ENCODE data around the gene DNAJC22.
"Not testable (repeated sequence)": the region's sequence is repeated elsewhere in the genome, so short reads cannot be mapped to it uniquely, and the experiment has no call there.

Gene DNAJC22

DNA sequence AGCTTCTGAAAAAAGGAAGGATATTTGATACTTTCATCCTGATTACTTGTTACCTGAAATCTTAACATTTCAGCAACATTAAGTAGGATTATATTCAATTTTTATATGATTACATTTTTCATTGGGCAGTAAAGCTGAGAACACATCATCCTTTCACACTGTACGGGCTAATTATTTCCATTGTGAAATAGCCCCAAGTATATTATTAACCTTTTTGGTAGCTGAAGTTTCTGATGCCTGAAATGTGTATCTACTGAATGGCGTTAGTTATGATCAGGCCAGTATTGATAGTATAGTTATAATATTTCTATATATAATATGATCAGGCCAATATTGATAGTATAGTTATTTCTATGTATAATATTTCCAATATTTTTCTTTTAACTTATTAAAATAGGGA lies 30.7 kb downstream of the DNAJC22 start:
- Histone ChIP-seq H2AFZ (ENCODE audit: low read depth, low read length) (no peak overlapping the region), H3K36me3 (ENCODE audit: insufficient read depth, low read length) (peaks cover 2% of the 10 kb centered on the region), H3K4me1 (ENCODE audit: insufficient read depth, low read length) (no peaks in the 10 kb centered on the region), H3K9me3 (ENCODE audit: low read length) (peaks cover 3% of the 10 kb centered on the region), H3K27me3 (ENCODE audit: insufficient read depth, low read length) (no peaks in the 10 kb centered on the region), H3K4me3 (ENCODE audit: low read length) (no peak overlapping the region)

DNA sequence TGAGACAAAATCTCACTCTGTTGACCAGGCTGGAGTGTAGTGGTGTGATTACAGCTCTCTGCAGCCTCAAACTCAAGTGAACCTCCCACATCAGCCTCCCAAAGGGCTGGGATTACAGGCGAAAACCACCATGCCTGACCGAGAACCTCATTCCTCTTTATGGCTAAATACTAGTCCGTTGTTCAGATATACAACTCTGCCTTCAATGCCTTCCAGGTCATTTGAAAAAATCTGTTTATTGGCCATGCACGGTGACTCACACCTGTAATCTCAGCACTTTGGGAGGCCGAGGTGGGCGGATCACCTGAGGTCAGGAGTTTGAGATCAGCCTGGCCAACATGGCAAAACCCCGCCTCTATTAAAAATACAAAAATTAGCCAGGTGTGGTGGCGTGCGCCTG lies 33.5 kb downstream of the DNAJC22 start:
- not testable (repeated sequence) for H3K4me3 ChIP-seq (ENCODE audit: low read length); H3K36me3 ChIP-seq (ENCODE audit: insufficient read depth, low read length); H3K4me1 ChIP-seq (ENCODE audit: insufficient read depth, low read length); H2AFZ ChIP-seq (ENCODE audit: low read depth, low read length); H3K9me3 ChIP-seq (ENCODE audit: low read length); H3K27me3 ChIP-seq (ENCODE audit: insufficient read depth, low read length)

DNA sequence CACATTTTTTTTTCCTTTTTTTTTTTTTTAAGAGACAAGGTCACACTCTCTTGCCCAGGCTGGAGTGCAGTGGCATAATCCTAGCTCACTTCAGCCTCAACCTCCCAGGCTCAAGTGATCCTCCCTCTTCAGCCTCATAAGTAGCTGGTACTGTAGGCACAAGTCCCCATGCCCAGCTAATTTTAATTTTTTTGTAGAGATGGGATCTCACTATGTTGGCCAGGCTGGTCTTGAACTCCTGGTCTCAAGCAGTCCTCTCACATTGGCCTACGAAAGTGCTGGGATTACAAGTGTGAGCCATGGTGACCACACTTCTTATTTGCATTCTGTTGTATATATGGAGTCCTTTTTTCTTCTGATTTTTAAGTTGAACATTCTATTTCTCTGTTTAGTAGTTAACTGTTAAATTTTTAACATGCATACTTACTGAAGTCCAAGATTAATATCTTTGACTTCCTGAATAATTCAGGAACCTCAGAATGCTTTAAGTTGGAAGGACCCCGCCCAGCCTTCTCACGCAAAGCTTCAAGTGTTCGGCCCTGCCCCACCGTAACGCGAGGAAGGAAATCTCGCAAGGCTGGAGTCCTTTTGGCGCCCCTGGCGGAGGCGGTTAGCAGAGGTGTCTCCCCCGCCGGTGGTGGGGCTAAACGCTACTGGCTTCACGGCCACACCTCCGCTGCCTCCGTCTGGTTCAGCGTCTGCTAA lies 42.1 kb downstream of the DNAJC22 start:
- Histone ChIP-seq H3K9me3 (ENCODE audit: low read length) (no peaks in the 10 kb centered on the region), H3K36me3 (ENCODE audit: insufficient read depth, low read length) (peaks cover 2% of the 10 kb centered on the region), H2AFZ (ENCODE audit: low read depth, low read length) (no peak overlapping the region), H3K4me3 (ENCODE audit: low read length) (no peak overlapping the region), H3K27me3 (ENCODE audit: insufficient read depth, low read length) (no peaks in the 10 kb centered on the region), H3K4me1 (ENCODE audit: insufficient read depth, low read length) (no peaks in the 10 kb centered on the region)

DNA sequence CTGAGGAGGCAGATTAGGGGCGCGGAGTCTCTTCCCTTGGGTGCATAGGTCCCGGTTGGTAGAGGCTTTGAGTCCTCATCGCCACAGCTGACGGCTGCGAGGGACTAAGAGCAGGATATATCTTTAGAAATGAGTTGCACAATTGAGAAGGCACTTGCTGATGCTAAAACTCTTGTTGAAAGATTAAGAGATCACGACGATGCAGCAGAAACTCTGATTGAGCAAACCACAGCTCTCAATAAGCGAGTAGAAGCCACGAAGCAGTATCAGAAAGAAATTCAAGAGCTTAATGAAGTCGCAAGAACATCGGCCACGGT lies 42.7 kb downstream of the DNAJC22 start:
- H3K36me3 ChIP-seq (ENCODE audit: insufficient read depth, low read length), result peaks cover 2% of the 10 kb centered on the region
- no peak overlapping the region for H2AFZ ChIP-seq (ENCODE audit: low read depth, low read length)
- no peaks in the 10 kb centered on the region for H3K9me3 ChIP-seq (ENCODE audit: low read length)
- H3K4me3 ChIP-seq (ENCODE audit: low read length), result no peak overlapping the region
- H3K4me1 ChIP-seq (ENCODE audit: insufficient read depth, low read length), result no peaks in the 10 kb centered on the region
- H3K27me3 ChIP-seq (ENCODE audit: insufficient read depth, low read length), result no peaks in the 10 kb centered on the region

DNA sequence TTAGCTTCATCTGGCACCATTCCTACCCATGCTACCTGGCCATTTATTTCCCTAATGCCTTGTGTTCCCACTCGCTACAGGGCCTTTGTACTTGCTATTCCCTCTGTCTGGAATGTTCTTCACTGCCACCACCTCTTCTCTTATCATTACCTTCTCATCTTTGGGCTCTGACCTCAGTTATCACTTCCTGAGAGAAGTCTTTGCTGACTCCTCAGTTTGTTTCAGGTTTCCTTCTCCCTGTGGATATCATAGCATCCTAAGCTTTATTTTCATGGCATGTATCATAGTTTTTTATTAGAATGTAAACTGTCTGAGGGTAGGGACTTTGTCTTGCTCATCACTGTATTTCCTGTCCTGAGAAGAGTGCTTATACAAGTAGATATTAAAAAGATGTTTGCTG lies 50.3 kb downstream of the DNAJC22 start:
- peaks cover 4% of the 10 kb centered on the region for H3K4me1 ChIP-seq (ENCODE audit: insufficient read depth, low read length)
- no peaks in the 10 kb centered on the region for H3K36me3 ChIP-seq (ENCODE audit: insufficient read depth, low read length)
- H3K27me3 ChIP-seq (ENCODE audit: insufficient read depth, low read length), result no peaks in the 10 kb centered on the region
- no peaks in the 10 kb centered on the region for H3K9me3 ChIP-seq (ENCODE audit: low read length)
- H3K4me3 ChIP-seq (ENCODE audit: low read length), result no peak overlapping the region
- no peak overlapping the region for H2AFZ ChIP-seq (ENCODE audit: low read depth, low read length)

DNA sequence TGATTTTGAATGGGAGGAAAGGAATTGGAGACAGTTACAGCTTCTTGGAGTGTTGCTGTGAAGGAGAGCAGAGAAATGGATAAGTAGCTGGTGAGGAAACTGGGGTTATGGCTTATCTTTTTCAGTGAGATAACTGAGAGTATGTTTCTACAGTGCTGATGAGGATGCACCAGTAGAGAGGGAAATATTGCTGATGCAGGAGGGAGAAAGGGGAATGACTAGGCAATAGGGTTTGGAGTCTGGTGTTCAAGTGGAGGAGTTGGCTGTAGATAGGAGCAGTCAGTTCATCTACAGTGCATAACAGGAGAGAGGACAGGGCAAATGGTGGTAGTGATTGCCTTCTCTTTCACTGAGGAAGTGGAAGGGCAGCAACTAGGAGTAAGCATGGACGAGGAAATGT lies 53.6 kb downstream of the DNAJC22 start:
- Histone ChIP-seq H3K36me3 (ENCODE audit: insufficient read depth, low read length) (no peaks in the 10 kb centered on the region), H3K27me3 (ENCODE audit: insufficient read depth, low read length) (no peaks in the 10 kb centered on the region), H3K4me3 (ENCODE audit: low read length) (no peak overlapping the region), H3K4me1 (ENCODE audit: insufficient read depth, low read length) (peaks cover 4% of the 10 kb centered on the region), H2AFZ (ENCODE audit: low read depth, low read length) (no peak overlapping the region), H3K9me3 (ENCODE audit: low read length) (no peaks in the 10 kb centered on the region)
